Panc1 (cell line): ENCODE data around the gene CASQ2. TPM values are rescaled to one million over a fixed set of nuclear protein-coding genes. Genes with fewer than 3 reads are reported as not detected.

ENCODE experiments used
- ATAC-seq: fragments of 200-7000 bp; cut with Tn5 transposase; 2 replicates; pipeline ENCODE4 v1.9.1; 2020; ENCODE audit warnings: mild to moderate bottlenecking, moderate library complexity
- BruUV-seq: library from RNA; stranded (reverse); fragments of 400-500 nt; replicated peaks from 2 replicates; lab custom pipeline; 2021; lab: Mats Ljungman, UMichigan
- CTCF ChIA-PET: fragments of 300-600 bp; sonication (Branson Sonifier 250); formaldehyde crosslinking; loops from one replicate; lab custom pipeline; 2022; ENCODE audit warnings: antibody characterized with exemption; lab: Charles Lee
- POLR2A ChIA-PET: fragments of 300-600 bp; sonication (Branson Sonifier 250); formaldehyde crosslinking; loops from one replicate; lab custom pipeline; 2022; ENCODE audit warnings: antibody characterized with exemption; lab: Charles Lee
- DNase-seq: peaks from one replicate; pipeline ENCODE4 v3.0.0-alpha.2; 2010; ENCODE audit warnings: low read depth, low spot score
- H3K27ac ChIP-seq: 2 replicates; pipeline ENCODE4 v1.5.1; 2011; ENCODE audit warnings: mild to moderate bottlenecking, low read length, inconsistent platforms
- H3K27me3 ChIP-seq: fragments of 200-500 bp; sonication (Bioruptor generic); 2 replicates; pipeline ENCODE4 v1.6.0; 2014; ENCODE audit warnings: low read length, inconsistent platforms; ENCODE audit not compliant: control insufficient read depth, insufficient read depth
- H3K36me3 ChIP-seq: fragments of 200-500 bp; sonication (Bioruptor generic); 2 replicates; pipeline ENCODE4 v1.5.1; 2014; ENCODE audit warnings: inconsistent platforms, mild to moderate bottlenecking, low read length, moderate library complexity; ENCODE audit not compliant: control insufficient read depth, insufficient read depth
- H3K4me1 ChIP-seq: 2 replicates; pipeline ENCODE4 v1.5.1; 2011; ENCODE audit warnings: inconsistent platforms, mild to moderate bottlenecking, low read length, moderate library complexity; ENCODE audit not compliant: control insufficient read depth, insufficient read depth
- H3K4me3 ChIP-seq, 2 experiments: 2 replicates each; pipeline ENCODE4 v1.5.1; 2011 to 2012; ENCODE audit warnings: low read depth in 2 of 2, low read length in 2 of 2, mild to moderate bottlenecking in 2 of 2, inconsistent platforms in 1 of 2, moderate library complexity in 1 of 2
- H3K9me3 ChIP-seq: fragments of 200-500 bp; sonication (Bioruptor generic); 2 replicates; pipeline ENCODE4 v1.5.1; 2014; ENCODE audit warnings: low read depth, mild to moderate bottlenecking, inconsistent platforms, low read length, moderate library complexity; ENCODE audit not compliant: control insufficient read depth, insufficient read depth
- CTCF ChIP-seq: fragments of 450-650 bp; IDR thresholded peaks from 2 replicates; pipeline ENCODE4 v1.5.1; 2017; ENCODE audit warnings: mild to moderate bottlenecking
- POLR2AphosphoS5 ChIP-seq: IDR thresholded peaks from 2 replicates; pipeline ENCODE4 v1.6.1; 2012; ENCODE audit warnings: mild to moderate bottlenecking, low read depth, low read length, moderate library complexity
- SIN3A ChIP-seq: IDR thresholded peaks from 2 replicates; pipeline ENCODE4 v1.6.1; 2012; ENCODE audit warnings: low read depth, mild to moderate bottlenecking, low read length, moderate library complexity, borderline replicate concordance; ENCODE audit not compliant: insufficient read depth
- TCF7L2 ChIP-seq: IDR thresholded peaks from 2 replicates; pipeline ENCODE4 v1.6.1; 2011; ENCODE audit warnings: mild to moderate bottlenecking, low read depth, low read length, inconsistent platforms
- in situ Hi-C: cut with HindIII; loops from 2 replicates; pipeline ENCODE4 v1.10.0; 2016; ENCODE audit warnings: low sequenced_read_pairs, low pct_unique_long_range_greater_than_20kb
- intact Hi-C: fragments of 100-400 bp; cut with micrococcal nuclease; formaldehyde crosslinking; loops from one replicate; pipeline ENCODE4 v1.10.0; 2022; ENCODE audit not compliant: unreplicated experiment
- total RNA-seq: library from RNA; stranded (reverse); gene quantifications from one replicate; pipeline ENCODE4 v1.2.1, GENCODE V29; 2021; ENCODE audit not compliant: unreplicated experiment
- TF ChIP-seq, protein P1 (sequence below), 2 experiments: IDR thresholded peaks; 2 replicates each; pipeline ENCODE4 v1.6.1; 2011 to 2012; ENCODE audit warnings: low read depth in 2 of 2, control low read depth in 1 of 2, low read length in 1 of 2, mild to moderate bottlenecking in 1 of 2, moderate library complexity in 1 of 2; ENCODE audit not compliant: insufficient read depth in 1 of 2

Gene CASQ2
- total RNA-seq, 1 experiment from 2014 or later, result not detected

- DNase-seq (no peak), ATAC-seq (no peak)
- BruUV-seq, result no TSS peak
- ChIA-PET POLR2A (no interaction called here), CTCF (no interaction called here)
- intact Hi-C loops, result no loop called here
- in situ Hi-C loops, result no loop called here
- Histone ChIP-seq H3K36me3 (no peaks in the 10 kb centered on the region; the same call in 1 of the 2 replicates), H3K4me3 (no peak overlapping the region), H3K4me1 (no peaks in the 10 kb centered on the region), H3K27ac (no peak overlapping the region), H3K9me3 (no peaks in the 10 kb centered on the region), H3K27me3 (no peaks in the 10 kb centered on the region)
- TF ChIP-seq TCF7L2 (no peak), POLR2AphosphoS5 (no peak), CTCF (no peak)
- TF ChIP-seq, protein P1, sequence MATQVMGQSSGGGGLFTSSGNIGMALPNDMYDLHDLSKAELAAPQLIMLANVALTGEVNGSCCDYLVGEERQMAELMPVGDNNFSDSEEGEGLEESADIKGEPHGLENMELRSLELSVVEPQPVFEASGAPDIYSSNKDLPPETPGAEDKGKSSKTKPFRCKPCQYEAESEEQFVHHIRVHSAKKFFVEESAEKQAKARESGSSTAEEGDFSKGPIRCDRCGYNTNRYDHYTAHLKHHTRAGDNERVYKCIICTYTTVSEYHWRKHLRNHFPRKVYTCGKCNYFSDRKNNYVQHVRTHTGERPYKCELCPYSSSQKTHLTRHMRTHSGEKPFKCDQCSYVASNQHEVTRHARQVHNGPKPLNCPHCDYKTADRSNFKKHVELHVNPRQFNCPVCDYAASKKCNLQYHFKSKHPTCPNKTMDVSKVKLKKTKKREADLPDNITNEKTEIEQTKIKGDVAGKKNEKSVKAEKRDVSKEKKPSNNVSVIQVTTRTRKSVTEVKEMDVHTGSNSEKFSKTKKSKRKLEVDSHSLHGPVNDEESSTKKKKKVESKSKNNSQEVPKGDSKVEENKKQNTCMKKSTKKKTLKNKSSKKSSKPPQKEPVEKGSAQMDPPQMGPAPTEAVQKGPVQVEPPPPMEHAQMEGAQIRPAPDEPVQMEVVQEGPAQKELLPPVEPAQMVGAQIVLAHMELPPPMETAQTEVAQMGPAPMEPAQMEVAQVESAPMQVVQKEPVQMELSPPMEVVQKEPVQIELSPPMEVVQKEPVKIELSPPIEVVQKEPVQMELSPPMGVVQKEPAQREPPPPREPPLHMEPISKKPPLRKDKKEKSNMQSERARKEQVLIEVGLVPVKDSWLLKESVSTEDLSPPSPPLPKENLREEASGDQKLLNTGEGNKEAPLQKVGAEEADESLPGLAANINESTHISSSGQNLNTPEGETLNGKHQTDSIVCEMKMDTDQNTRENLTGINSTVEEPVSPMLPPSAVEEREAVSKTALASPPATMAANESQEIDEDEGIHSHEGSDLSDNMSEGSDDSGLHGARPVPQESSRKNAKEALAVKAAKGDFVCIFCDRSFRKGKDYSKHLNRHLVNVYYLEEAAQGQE (IDR thresholded peaks at IDR 0.05; ENCODE audit: insufficient read depth in 1 of 2, low read depth in 2 of 2, low read length in 1 of 2), result no peak
Observed at GRCh38 chr1:115690972-115691371, 77.5 kb downstream of the CASQ2 start.

GRCh38 chr1:115687744-115688143, 80.8 kb downstream of the CASQ2 start:
- intact Hi-C loops, result no loop called here
- no peaks in the 10 kb centered on the region for H3K27me3 ChIP-seq
- H3K4me3 ChIP-seq, result no peak overlapping the region
- no peaks in the 10 kb centered on the region; the same call in 1 of the 2 replicates for H3K36me3 ChIP-seq
- TF ChIP-seq, protein P1 (IDR thresholded peaks at IDR 0.05; ENCODE audit: insufficient read depth in 1 of 2, low read depth in 2 of 2, low read length in 1 of 2), result no peak
- TF ChIP-seq POLR2AphosphoS5, result no peak
- no peak for TF ChIP-seq CTCF
- no peak for TF ChIP-seq TCF7L2
- no peak for TF ChIP-seq SIN3A
- ChIA-PET POLR2A (no interaction called here), CTCF (no interaction called here)
- DNase-seq (no peak), ATAC-seq (no peak)
- no peak overlapping the region for H3K27ac ChIP-seq
- H3K4me1 ChIP-seq, result no peaks in the 10 kb centered on the region
- no TSS peak for BruUV-seq
- in situ Hi-C loops, result no loop called here
- H3K9me3 ChIP-seq, result no peaks in the 10 kb centered on the region
